Caco-2 (cell line): ENCODE data around the gene PRLR. TPM values are rescaled to one million over a fixed set of nuclear protein-coding genes. Genes with fewer than 3 reads are reported as not detected.

Experiments used
- BruUV-seq: library from RNA; stranded (reverse); fragments of 400-500 nt; replicated peaks from 2 replicates; lab custom pipeline; 2021; lab: Mats Ljungman, UMichigan
- CTCF ChIA-PET: fragments of 300-600 bp; sonication (Branson Sonifier 250); formaldehyde crosslinking; loops from one replicate; lab custom pipeline; 2022; ENCODE audit warnings: antibody characterized with exemption; lab: Charles Lee
- POLR2A ChIA-PET: fragments of 300-600 bp; sonication (Branson Sonifier 250); formaldehyde crosslinking; loops from one replicate; lab custom pipeline; 2022; ENCODE audit warnings: antibody characterized with exemption; lab: Charles Lee
- DNase-seq, 2 experiments: peaks; one replicate each; pipeline versions ENCODE4 v3.0.0 to v3.0.0-alpha.2; 2020 to 2022
- H3K27me3 ChIP-seq: replicated peaks from 2 replicates; pipeline ENCODE4 v1.6.0; 2011; ENCODE audit warnings: low read length; ENCODE audit not compliant: control insufficient read depth, insufficient read depth
- H3K36me3 ChIP-seq: 2 replicates; pipeline ENCODE4 v1.5.1; 2011; ENCODE audit warnings: low read length; ENCODE audit not compliant: control insufficient read depth, insufficient read depth
- H3K4me1 ChIP-seq: fragments of 250-450 bp; sonication (Bioruptor Pico); 2 replicates; pipeline ENCODE4 v1.5.1; 2020; ENCODE audit warnings: mild to moderate bottlenecking
- H3K4me3 ChIP-seq: 2 replicates; pipeline ENCODE4 v1.5.1; 2011; ENCODE audit warnings: low read depth, mild to moderate bottlenecking, control low read depth, low read length
- H3K9me3 ChIP-seq: fragments of 250-450 bp; sonication (Bioruptor Pico); 2 replicates; pipeline ENCODE4 v1.5.1; 2020; ENCODE audit warnings: mild to moderate bottlenecking, moderate library complexity
- H3K27ac Mint-ChIP-seq: one replicate; pipeline ENCODE4 v1.8.0; 2022; ENCODE audit warnings: mixed read lengths; ENCODE audit not compliant: unreplicated experiment
- H3K27me3 Mint-ChIP-seq: one replicate; pipeline ENCODE4 v1.8.0; 2022; ENCODE audit warnings: mixed read lengths; ENCODE audit not compliant: insufficient read depth, unreplicated experiment
- H3K36me3 Mint-ChIP-seq: one replicate; pipeline ENCODE4 v1.8.0; 2022; ENCODE audit warnings: mild to moderate bottlenecking, mixed read lengths; ENCODE audit not compliant: insufficient read depth, unreplicated experiment
- H3K4me1 Mint-ChIP-seq: one replicate; pipeline ENCODE4 v1.8.0; 2022; ENCODE audit warnings: low read depth, mixed read lengths; ENCODE audit not compliant: unreplicated experiment
- H3K4me3 Mint-ChIP-seq: one replicate; pipeline ENCODE4 v1.8.0; 2022; ENCODE audit warnings: mild to moderate bottlenecking, moderate library complexity, mixed read lengths; ENCODE audit not compliant: unreplicated experiment
- H3K9me3 Mint-ChIP-seq: one replicate; pipeline ENCODE4 v1.8.0; 2022; ENCODE audit warnings: mixed read lengths; ENCODE audit not compliant: unreplicated experiment
- CTCF ChIP-seq, 2 experiments: fragments of 200-600 bp in 1 of 2; IDR thresholded peaks; 1 replicate in 1 of 2; 2 replicates in 1 of 2; pipeline versions ENCODE4 v1.5.1 to v1.8.0; 2011 to 2022; ENCODE audit warnings: antibody characterized with exemption in 1 of 2, control low read depth in 1 of 2, inconsistent platforms in 1 of 2, low read depth in 1 of 2, low read length in 1 of 2, mild to moderate bottlenecking in 1 of 2, moderate library complexity in 1 of 2; ENCODE audit not compliant: insufficient read depth in 1 of 2, severe bottlenecking in 1 of 2, unreplicated experiment in 1 of 2
- intact Hi-C: fragments of 100-400 bp; cut with micrococcal nuclease; formaldehyde crosslinking; loops from one replicate; pipeline ENCODE4 v1.10.0; 2022; ENCODE audit not compliant: unreplicated experiment
- total RNA-seq: library from RNA; stranded (reverse); gene quantifications from 2 replicates; pipeline ENCODE4 v1.2.3, GENCODE V29; 2022

Gene PRLR
- total RNA-seq, 1 experiment from 2014 or later: 2.3 TPM

- DNase-seq: no peak
- Histone ChIP-seq H3K4me1 (no peaks in the 10 kb centered on the region), H3K9me3 (no peaks in the 10 kb centered on the region), H3K4me3 (no peak overlapping the region), H3K36me3 (no peaks in the 10 kb centered on the region), H3K27me3 (no peaks in the 10 kb centered on the region)
- H3K36me3 Mint-ChIP-seq: no peaks in the 10 kb centered on the region
- TF ChIP-seq CTCF (IDR thresholded peaks at IDR 0.05; ENCODE audit: insufficient read depth in 1 of 2, low read depth in 1 of 2, low read length in 1 of 2, severe bottlenecking in 1 of 2, unreplicated experiment in 1 of 2): no peak
- intact Hi-C loops: loop anchor here (2.0 kb wide), 2 partner anchors 67 to 515 kb away; no protein-coding TSS in a partner anchor
- no peaks in the 10 kb centered on the region for H3K27me3 Mint-ChIP-seq
- ChIA-PET CTCF (interaction anchor here (3.2 kb wide), 1 partner anchor 44 kb away, joined by 38 read pairs; no protein-coding TSS in a partner anchor), POLR2A (no interaction called here)
- H3K9me3 Mint-ChIP-seq: no peaks in the 10 kb centered on the region
- H3K4me3 Mint-ChIP-seq: no peak overlapping the region
- no peaks in the 10 kb centered on the region for H3K4me1 Mint-ChIP-seq
- BruUV-seq: no TSS peak
- no peak overlapping the region for H3K27ac Mint-ChIP-seq
Measured at GRCh38 chr5:35001842-35002241, 228.4 kb downstream of the PRLR start.

Other genes with a start within 250 kb of the PRLR start
- 0.21 TPM in 1 of 2 replicates, not detected in the other for gene AGXT2, start 182.5 kb downstream of the PRLR start, total RNA-seq